SK-N-SH treated with all-trans-retinoic acid at 6 μM for 48 hours (cell line): ENCODE data around the gene PDE6A.

Experiments used
- ISL1 ChIP-seq: fragments of 250-450 bp; sonication (Bioruptor Pico); IDR thresholded peaks from 2 replicates; pipeline ENCODE4 v2.1.2; 2022; ENCODE audit warnings: mild to moderate bottlenecking, moderate library complexity
- ZFP30 ChIP-seq: fragments of 450-650 bp; formaldehyde crosslinking; IDR thresholded peaks from 2 replicates; pipeline ENCODE4 v1.5.0; 2022; ENCODE audit warnings: mild to moderate bottlenecking, moderate library complexity
- TF ChIP-seq, protein P1 (sequence below): fragments of 250-450 bp; sonication (Bioruptor Pico); IDR thresholded peaks from 2 replicates; pipeline ENCODE4 v1.5.1; 2020; ENCODE audit warnings: low read depth, mild to moderate bottlenecking, moderate library complexity
- TF ChIP-seq, protein P2 (sequence below): fragments of 250-450 bp; sonication (Bioruptor Pico); IDR thresholded peaks from 2 replicates; pipeline ENCODE4 v1.8.0; 2020; ENCODE audit warnings: mild to moderate bottlenecking, moderate library complexity, borderline replicate concordance

DNA sequence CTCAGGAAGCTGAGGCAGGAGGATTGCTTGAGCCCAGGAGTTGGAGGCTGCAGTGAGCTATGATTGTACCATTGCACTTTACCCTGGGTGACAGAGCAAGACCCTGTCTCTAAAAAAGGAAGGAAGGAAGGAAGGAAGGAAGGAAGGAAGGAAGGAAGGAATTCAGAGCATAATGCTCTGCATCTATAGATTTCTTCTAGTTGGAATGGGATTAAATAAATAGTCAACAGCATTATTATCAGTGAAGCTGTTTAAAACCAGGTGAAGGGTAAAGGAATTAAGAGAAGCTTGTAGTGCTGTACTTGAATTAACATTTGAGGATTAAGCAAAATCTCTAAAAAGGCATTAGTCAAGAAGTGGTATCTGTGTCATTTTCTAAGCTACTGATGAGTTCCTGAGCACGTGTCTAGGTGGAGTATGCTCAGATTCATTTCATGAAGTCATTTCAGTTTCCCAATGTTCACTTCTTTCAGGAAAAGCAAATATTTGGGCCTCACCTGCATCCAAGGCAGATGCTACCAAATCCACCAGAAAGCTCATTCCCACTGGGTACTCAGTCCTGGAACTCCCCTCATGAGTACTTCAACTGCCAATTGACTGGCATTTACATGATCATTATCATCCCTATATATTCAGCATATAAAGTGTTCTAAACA, 8.4 kb downstream of the PDE6A start:
- TF ChIP-seq, protein P1, sequence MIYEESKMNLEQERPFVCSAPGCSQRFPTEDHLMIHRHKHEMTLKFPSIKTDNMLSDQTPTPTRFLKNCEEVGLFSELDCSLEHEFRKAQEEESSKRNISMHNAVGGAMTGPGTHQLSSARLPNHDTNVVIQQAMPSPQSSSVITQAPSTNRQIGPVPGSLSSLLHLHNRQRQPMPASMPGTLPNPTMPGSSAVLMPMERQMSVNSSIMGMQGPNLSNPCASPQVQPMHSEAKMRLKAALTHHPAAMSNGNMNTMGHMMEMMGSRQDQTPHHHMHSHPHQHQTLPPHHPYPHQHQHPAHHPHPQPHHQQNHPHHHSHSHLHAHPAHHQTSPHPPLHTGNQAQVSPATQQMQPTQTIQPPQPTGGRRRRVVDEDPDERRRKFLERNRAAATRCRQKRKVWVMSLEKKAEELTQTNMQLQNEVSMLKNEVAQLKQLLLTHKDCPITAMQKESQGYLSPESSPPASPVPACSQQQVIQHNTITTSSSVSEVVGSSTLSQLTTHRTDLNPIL (CRISPR knock-in tag), result no peak
- TF ChIP-seq ISL1 (CRISPR knock-in tag) (no peak), ZFP30 (CRISPR knock-in tag) (no peak)
- TF ChIP-seq, protein P2, sequence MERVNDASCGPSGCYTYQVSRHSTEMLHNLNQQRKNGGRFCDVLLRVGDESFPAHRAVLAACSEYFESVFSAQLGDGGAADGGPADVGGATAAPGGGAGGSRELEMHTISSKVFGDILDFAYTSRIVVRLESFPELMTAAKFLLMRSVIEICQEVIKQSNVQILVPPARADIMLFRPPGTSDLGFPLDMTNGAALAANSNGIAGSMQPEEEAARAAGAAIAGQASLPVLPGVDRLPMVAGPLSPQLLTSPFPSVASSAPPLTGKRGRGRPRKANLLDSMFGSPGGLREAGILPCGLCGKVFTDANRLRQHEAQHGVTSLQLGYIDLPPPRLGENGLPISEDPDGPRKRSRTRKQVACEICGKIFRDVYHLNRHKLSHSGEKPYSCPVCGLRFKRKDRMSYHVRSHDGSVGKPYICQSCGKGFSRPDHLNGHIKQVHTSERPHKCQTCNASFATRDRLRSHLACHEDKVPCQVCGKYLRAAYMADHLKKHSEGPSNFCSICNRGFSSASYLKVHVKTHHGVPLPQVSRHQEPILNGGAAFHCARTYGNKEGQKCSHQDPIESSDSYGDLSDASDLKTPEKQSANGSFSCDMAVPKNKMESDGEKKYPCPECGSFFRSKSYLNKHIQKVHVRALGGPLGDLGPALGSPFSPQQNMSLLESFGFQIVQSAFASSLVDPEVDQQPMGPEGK (CRISPR knock-in tag), result no peak
